Measurements from ENCODE around the gene TSPAN17.

Gene TSPAN17

GRCh38 chr5:176631383-176632200 is 15.7 kb upstream of the TSPAN17 start:
- no peak for TF ChIP-seq CTCF (IDR thresholded peaks at IDR 0.05; ENCODE audit: extremely low read depth, insufficient read depth, missing control alignments)
- DNase-seq (ENCODE audit: low spot score), result no peak
- in situ Hi-C loops (cut with MboI; ENCODE audit: low pct_unique_long_range_greater_than_20kb, low sequenced_read_pairs, unreplicated experiment), result no loop called here

GRCh38 chr5:176632745-176633144 is 14.5 kb upstream of the TSPAN17 start:
- TF ChIP-seq CTCF (IDR thresholded peaks at IDR 0.05; ENCODE audit: extremely low read depth, insufficient read depth, missing control alignments), result no peak
- no peak for DNase-seq (ENCODE audit: low spot score)
- in situ Hi-C loops (cut with MboI; ENCODE audit: low pct_unique_long_range_greater_than_20kb, low sequenced_read_pairs, unreplicated experiment), result no loop called here

GRCh38 chr5:176633598-176633997 is 13.7 kb upstream of the TSPAN17 start:
- no peak for TF ChIP-seq CTCF (IDR thresholded peaks at IDR 0.05; ENCODE audit: extremely low read depth, insufficient read depth, missing control alignments)
- in situ Hi-C loops (cut with MboI; ENCODE audit: low pct_unique_long_range_greater_than_20kb, low sequenced_read_pairs, unreplicated experiment), result no loop called here
- no peak for DNase-seq (ENCODE audit: low spot score)

- DNase-seq (ENCODE audit: low spot score), result no peak
- in situ Hi-C loops (cut with MboI; ENCODE audit: low pct_unique_long_range_greater_than_20kb, low sequenced_read_pairs, unreplicated experiment), result no loop called here
- no peak for TF ChIP-seq CTCF (IDR thresholded peaks at IDR 0.05; ENCODE audit: extremely low read depth, insufficient read depth, missing control alignments)
These were observed 10.9 kb upstream of the TSPAN17 start for GRCh38 chr5:176636426-176636825.

GRCh38 chr5:176637556-176637955 is 9.7 kb upstream of the TSPAN17 start:
- DNase-seq (ENCODE audit: low spot score), result no peak
- in situ Hi-C loops (cut with MboI; ENCODE audit: low pct_unique_long_range_greater_than_20kb, low sequenced_read_pairs, unreplicated experiment), result no loop called here
- no peak for TF ChIP-seq CTCF (IDR thresholded peaks at IDR 0.05; ENCODE audit: extremely low read depth, insufficient read depth, missing control alignments)

GRCh38 chr5:176638437-176638836 is 8.8 kb upstream of the TSPAN17 start:
- TF ChIP-seq CTCF (IDR thresholded peaks at IDR 0.05; ENCODE audit: extremely low read depth, insufficient read depth, missing control alignments), result no peak
- DNase-seq (ENCODE audit: low spot score), result no peak
- in situ Hi-C loops (cut with MboI; ENCODE audit: low pct_unique_long_range_greater_than_20kb, low sequenced_read_pairs, unreplicated experiment), result no loop called here
